Measurements from ENCODE around the gene MYO19.
"Not testable (repeated sequence)": the region's sequence is repeated elsewhere in the genome, so short reads cannot be mapped to it uniquely, and the experiment has no call there.

Gene MYO19

GRCh38 chr17:36500745-36501225 lies 33.9 kb downstream of the MYO19 start:
- DNase-seq (ENCODE audit: low read depth in 2 of 2, low spot score in 1 of 2), result no peak

DNA sequence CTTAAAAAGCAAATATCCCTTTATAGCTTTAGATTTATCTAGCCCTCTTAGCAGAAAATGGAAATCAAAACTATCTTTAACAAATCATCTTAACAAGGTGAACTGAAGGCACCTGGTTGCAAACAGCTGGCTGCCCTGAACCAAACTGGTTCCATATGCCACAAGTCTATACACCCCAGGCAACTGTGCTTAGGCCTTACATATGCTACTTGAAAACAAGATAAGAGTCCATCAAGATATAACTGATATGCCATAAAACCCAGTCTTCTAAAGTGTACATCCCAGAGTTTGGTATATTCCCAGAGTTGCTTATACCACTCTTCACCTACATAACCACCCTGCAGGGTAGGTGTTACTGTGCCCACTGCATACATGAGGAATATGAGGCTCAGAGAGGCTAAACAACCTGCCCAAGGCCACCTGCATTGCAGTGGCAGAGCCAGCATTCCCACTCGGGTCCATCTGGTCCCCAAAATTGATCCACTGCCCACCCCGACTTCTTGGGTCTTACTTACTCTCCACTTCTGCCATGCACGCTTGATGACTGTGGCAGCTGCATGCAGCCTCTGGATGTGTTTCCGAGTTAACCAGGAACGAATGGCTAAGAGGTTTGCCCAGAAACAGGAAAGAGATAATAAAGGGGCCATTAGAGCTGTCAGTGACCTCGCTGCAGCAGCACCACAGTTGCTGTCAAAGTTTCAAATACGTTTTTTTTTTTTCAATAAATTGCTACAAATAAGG lies 35.9 kb downstream of the MYO19 start:
- no peak for DNase-seq (ENCODE audit: low read depth in 2 of 2, low spot score in 1 of 2)

- DNase-seq (ENCODE audit: low read depth in 2 of 2, low spot score in 1 of 2), result no peak
Observed at GRCh38 chr17:36498155-36498554, 36.5 kb downstream of the MYO19 start.

- no peak for DNase-seq (ENCODE audit: low read depth in 2 of 2, low spot score in 1 of 2)
Observed at GRCh38 chr17:36496018-36496789, 38.5 kb downstream of the MYO19 start.

DNA sequence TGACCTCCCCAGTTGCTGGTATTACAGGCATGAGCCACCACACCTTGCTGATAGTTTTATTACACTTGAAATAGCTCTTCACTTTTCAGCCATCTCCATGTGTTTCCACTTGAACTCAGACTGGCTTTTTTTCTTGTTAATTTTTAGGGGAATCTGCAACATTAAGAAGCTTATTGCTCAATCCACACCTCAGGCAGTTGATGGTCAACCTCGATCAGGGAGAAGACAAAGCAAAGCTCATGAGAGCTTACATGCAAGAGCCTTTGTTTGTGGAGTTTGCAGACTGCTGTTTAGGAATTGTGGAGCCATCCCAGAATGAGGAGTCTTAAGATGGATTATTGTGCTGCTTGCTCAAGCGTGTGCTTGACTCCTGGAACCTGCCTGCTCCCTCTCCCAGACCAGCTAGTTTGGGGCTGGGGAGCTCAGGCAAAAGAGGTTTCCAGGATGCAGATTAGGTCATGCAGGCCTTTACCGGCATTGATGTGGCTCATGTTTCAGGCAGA lies 39.5 kb downstream of the MYO19 start:
- no peak for DNase-seq (ENCODE audit: low read depth in 2 of 2, low spot score in 1 of 2)

- DNase-seq (ENCODE audit: low read depth in 2 of 2, low spot score in 1 of 2), result no peak
Observed at GRCh38 chr17:36494674-36495073, 40.0 kb downstream of the MYO19 start.

GRCh38 chr17:36493956-36494355 lies 40.7 kb downstream of the MYO19 start:
- no peak for DNase-seq (ENCODE audit: low read depth in 2 of 2, low spot score in 1 of 2)

DNA sequence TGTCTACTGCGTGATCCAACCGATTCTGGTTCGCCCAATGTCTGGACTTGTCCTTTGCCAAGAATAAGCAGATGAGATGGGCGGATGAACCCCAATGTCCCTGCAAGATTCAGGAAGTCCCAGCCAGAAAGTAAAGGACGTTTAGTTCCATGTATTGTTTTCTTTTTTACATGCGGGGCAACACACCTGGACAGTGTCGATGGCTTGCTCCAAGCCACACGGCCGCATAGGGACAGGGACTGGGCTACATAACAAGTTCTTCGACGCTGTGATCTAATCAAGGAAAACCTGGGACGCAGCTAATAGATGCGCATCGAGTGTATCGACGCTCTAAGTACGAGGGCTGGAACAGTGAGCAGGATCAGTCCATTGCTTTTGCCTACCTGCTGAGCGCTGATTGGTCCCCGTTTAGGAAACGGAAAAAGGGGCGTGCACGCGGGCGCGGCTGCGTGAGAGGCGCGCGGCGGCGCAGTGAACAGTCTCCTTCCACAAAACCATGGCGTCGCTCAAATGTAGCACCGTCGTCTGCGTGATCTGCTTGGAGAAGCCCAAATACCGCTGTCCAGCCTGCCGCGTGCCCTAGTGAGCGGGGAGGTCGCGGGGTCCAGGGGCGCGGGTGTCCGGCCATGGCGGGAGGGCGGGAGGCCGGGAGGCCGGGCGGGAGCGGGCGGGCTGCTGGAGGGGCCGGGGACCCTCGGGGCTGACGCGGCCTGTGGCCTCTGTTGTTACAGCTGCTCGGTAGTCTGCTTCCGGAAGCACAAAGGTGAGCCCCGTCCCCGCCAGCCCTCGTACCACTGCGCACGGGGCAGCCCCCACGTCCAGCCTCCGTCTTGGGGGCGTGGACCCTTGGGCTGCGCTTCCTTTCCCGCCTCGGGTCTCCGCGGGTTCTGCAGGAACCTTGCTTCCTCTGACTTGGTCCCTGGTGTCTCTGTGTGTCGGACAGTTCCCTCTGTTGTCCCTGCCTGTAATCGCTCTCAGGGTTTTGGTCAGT lies 48.2 kb downstream of the MYO19 start, which contains the start of gene ZNHIT3:
TSS of gene ZNHIT3 (plus strand) at position 478 of the 991 bp plus-strand sequence. CDS start at position 497, 19 bp downstream.
- peak; percentile 76 to 78 for DNase-seq (ENCODE audit: low read depth in 2 of 2, low spot score in 1 of 2)

GRCh38 chr17:36485805-36486203 lies 48.9 kb downstream of the MYO19 start:
- DNase-seq (ENCODE audit: low read depth in 2 of 2, low spot score in 1 of 2), result no peak

GRCh38 chr17:36485027-36485426 lies 49.6 kb downstream of the MYO19 start:
- no peak for DNase-seq (ENCODE audit: low read depth in 2 of 2, low spot score in 1 of 2)

GRCh38 chr17:36484021-36484420 lies 50.6 kb downstream of the MYO19 start:
- DNase-seq (ENCODE audit: low read depth in 2 of 2, low spot score in 1 of 2), result not testable (repeated sequence)

- DNase-seq (ENCODE audit: low read depth in 2 of 2, low spot score in 1 of 2), result peak; percentile 47 to 51
Observed at GRCh38 chr17:36482611-36483504, 51.8 kb downstream of the MYO19 start.

DNA sequence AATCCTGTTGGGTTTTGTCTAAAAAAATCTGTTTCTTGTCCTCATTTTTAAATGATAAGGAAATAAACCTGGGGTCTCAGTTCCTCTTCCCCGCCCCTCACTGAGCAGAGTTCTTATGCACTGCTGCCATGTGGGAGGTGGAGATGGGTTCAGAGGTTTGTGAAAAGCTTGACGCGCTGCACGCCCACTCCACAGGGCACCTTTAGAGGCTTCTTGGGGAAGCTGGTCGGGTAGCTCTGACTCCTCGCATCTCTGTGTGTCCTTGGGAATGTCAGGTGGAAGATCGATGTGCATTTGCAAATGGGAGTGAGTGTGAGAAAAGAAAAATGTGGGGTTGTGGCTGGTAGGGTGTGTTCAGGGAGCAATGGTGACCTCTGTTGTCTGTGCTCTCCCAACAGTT lies 52.8 kb downstream of the MYO19 start:
- no peak for DNase-seq (ENCODE audit: low read depth in 2 of 2, low spot score in 1 of 2)

DNA sequence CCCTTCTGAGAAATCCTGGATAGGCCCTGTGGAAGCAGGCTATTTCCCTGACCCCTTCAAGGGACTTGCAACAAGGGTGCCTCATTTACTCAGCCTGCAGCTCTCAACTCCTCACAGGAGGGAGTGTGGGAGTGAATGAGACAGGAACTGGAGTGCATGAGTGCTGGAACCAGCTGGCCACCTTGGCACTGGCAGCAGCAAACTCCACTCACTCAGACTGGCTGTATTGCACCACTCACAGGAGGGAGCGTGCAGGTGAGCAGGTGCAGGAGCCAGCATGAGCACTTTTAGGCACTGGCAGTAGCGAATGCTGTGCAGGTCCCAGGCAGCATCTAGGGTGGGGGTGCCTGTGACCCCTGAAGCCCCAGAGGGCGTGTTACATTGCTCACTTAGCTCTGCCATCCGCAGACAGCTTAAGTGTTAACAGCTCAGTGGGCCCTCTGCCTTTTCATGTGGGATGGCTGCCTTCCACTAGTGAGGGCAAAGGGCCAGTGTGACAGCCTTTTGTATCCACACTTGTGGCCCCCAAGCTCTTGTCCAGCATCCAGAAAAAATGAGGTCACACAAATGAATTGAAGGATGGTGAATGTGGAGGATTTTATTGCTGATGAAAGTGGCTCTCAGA lies 59.2 kb downstream of the MYO19 start:
- DNase-seq (ENCODE audit: low read depth in 2 of 2, low spot score in 1 of 2), result no peak

DNA sequence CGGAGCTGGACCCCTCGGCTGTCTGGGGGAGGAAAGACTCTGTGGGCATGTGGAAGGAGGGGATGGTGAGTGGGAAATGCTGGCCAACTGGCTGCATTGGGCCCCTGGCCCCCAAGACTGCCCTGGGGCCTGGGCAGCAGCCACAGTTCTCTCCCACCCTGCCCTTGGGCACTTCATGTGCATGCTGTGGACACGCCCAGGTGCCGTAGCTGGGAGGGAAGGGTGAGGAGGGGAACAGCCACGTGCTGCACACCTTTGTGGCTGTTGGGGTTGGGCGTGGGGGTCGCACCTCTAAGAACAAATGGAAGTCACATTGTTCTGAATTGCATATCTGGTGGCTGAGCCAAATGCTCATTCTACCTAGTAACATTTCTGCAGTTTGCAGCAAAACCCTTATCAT lies 60.1 kb downstream of the MYO19 start:
- no peak for DNase-seq (ENCODE audit: low read depth in 2 of 2, low spot score in 1 of 2)

- DNase-seq (ENCODE audit: low read depth in 2 of 2, low spot score in 1 of 2), result no peak
Observed at GRCh38 chr17:36470499-36470898, 64.2 kb downstream of the MYO19 start.

- no peak for DNase-seq (ENCODE audit: low read depth in 2 of 2, low spot score in 1 of 2)
Observed at GRCh38 chr17:36469733-36470132, 64.9 kb downstream of the MYO19 start.

DNA sequence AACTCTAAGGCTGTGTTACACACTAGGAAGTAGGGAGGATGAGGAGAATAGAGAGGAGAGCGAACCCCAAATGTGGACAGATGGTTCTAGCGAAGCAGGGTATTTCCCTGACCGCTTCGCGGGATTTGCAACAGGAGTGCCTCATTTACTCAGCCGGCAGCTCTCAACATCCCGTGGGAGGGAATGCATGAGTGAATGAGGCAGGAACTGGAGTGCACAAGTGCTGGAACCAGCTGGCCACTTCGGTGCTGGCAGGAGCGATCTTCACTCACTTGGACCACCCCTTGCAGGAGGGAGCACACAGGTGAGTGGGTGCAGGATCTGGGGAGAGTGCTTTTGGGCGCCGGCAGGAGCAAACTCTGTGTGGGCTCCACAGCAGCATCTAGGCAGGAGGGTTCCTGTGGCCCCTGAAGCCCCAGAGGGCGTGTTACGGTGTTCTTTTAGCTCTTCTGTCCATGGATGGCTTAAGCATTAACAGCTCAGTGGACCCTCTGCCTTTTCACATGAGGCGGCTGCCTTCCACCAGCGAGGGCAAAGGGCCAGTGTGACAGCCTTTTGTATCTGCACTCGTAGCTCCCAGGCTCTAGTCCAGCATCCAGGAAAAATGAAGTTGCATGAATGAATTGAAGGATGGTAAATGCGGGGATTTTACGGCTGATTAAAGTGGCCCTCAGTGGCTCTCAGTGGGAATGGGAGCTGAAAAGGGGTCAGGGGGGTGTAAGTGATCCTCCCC lies 65.6 kb downstream of the MYO19 start:
- DNase-seq (ENCODE audit: low read depth in 2 of 2, low spot score in 1 of 2), result no peak

- no peak for DNase-seq (ENCODE audit: low read depth in 2 of 2, low spot score in 1 of 2)
Observed at GRCh38 chr17:36464765-36465088, 69.9 kb downstream of the MYO19 start.
